ENCODE data around the gene SEPTIN1.
"Not testable (repeated sequence)": the region's sequence is repeated elsewhere in the genome, so short reads cannot be mapped to it uniquely, and the experiment has no call there.

Gene SEPTIN1

GRCh38 chr16:30337964-30338357, 44.4 kb downstream of the SEPTIN1 start:
- DNase-seq, result not testable (repeated sequence)

- peak; percentile 56 for DNase-seq
Observed at GRCh38 chr16:30335598-30336474, 46.5 kb downstream of the SEPTIN1 start.

DNA sequence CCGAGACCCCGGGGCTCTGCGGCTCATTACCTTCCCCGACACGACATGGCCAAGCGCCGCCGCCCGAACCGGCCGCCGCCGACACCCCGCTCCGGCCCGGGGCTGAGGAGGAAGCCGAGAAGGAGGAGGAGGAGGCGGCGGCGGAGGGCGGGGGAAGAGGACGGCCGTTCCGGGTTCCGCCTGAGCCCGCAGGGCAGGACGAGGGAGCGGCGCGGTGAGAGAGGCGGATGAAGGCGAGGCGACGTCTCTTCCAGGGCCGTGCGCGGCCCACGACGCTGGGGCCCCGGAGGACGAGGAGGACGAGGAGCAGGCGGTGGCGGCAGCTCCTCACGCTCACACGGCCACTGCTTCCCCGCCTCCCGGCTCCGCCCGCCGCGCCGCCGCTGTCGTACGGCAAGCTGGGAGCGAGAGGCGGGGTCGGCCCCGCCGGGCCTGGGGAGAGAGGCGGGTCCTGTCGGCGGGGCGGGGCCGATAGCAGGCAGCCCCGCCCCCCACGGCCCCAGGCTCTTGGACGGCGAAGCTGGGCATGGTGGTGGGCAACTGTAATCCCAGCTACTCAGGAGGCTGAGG, 47.2 kb downstream of the SEPTIN1 start:
- DNase-seq, result peak; percentile 88

DNA sequence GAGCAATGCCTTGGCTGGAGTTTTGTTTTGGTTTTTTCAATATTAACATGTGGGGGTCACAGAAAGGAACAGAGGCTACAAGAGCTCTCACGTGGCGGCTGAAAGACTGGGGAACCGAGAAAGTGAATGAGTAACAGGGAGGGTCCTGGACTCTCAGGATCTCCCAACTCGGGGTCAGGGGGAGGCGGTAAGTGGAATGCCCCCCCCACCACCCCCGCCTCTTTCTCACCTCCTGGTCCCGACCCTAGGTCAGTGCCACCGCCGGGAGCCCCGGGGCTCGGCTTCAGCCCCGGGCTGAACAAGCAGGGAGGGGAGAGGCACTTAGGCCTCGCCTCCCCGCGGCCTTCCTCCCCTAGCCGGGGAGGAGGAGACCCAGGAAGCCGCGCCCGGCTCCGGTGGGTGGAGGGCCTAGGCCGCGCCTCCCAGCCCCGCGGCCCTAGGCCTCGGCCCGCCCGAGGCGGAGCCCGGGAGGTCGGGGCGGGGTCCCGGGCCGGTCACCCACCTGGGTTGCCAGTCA, 47.8 kb downstream of the SEPTIN1 start:
- peak; percentile 93 for DNase-seq
